WTC11 (cell line): Measurements from ENCODE around the gene GNRHR. TPM values are rescaled to one million over a fixed set of nuclear protein-coding genes. Genes with fewer than 3 reads are reported as not detected.

Source experiments
- ATAC-seq: fragments of 200-7000 bp; cut with Tn5 transposase; 2 replicates; pipeline ENCODE4 v1.10.0; 2021; ENCODE audit warnings: mild to moderate bottlenecking, moderate library complexity
- CTCF ChIA-PET: fragments of 300-600 bp; sonication (Branson Sonifier 250); formaldehyde crosslinking; loops from one replicate; lab custom pipeline; 2021; ENCODE audit warnings: antibody characterized with exemption; lab: Charles Lee
- POLR2A ChIA-PET: fragments of 350-600 bp; sonication (Branson Sonifier 250); formaldehyde crosslinking; loops from one replicate; lab custom pipeline; 2021; ENCODE audit warnings: antibody characterized with exemption; lab: Charles Lee
- DNase-seq: peaks from one replicate; pipeline ENCODE4 v3.0.0; 2021; ENCODE audit warnings: low spot score
- H3K27ac Mint-ChIP-seq: 2 replicates; pipeline ENCODE4 v1.8.0; 2021; ENCODE audit warnings: mixed read lengths
- H3K27me3 Mint-ChIP-seq: 2 replicates; pipeline ENCODE4 v1.8.0; 2021; ENCODE audit warnings: low read depth, mild to moderate bottlenecking, moderate library complexity, mixed read lengths
- H3K36me3 Mint-ChIP-seq: 2 replicates; pipeline ENCODE4 v1.8.0; 2021; ENCODE audit warnings: mixed read lengths
- H3K4me1 Mint-ChIP-seq: 2 replicates; pipeline ENCODE4 v1.8.0; 2022; ENCODE audit warnings: mixed read lengths
- H3K4me3 Mint-ChIP-seq: 2 replicates; pipeline ENCODE4 v1.8.0; 2021; ENCODE audit warnings: mild to moderate bottlenecking, moderate library complexity, mixed read lengths
- H3K9me3 Mint-ChIP-seq: 2 replicates; pipeline ENCODE4 v1.8.0; 2021; ENCODE audit warnings: mixed read lengths
- ATF1 ChIP-seq: sonication (generic); formaldehyde crosslinking; IDR thresholded peaks from 2 replicates; pipeline ENCODE4 v1.8.1; 2023; ENCODE audit warnings: mild to moderate bottlenecking, moderate library complexity, missing genetic modification reagents
- CREM ChIP-seq: sonication (generic); formaldehyde crosslinking; IDR thresholded peaks from 2 replicates; pipeline ENCODE4 v1.8.1; 2022; ENCODE audit warnings: mild to moderate bottlenecking, missing genetic modification reagents, moderate library complexity
- EMX1 ChIP-seq: fragments of 250-450 bp; sonication (Bioruptor Pico); IDR thresholded peaks from 2 replicates; pipeline ENCODE4 v1.8.0; 2021; ENCODE audit warnings: mild to moderate bottlenecking
- GRHL2 ChIP-seq: fragments of 250-450 bp; sonication (Bioruptor Pico); IDR thresholded peaks from 2 replicates; pipeline ENCODE4 v1.8.0; 2022; ENCODE audit warnings: mild to moderate bottlenecking, moderate library complexity; ENCODE audit not compliant: insufficient replicate concordance, severe bottlenecking
- GTF2I ChIP-seq: fragments of 250-450 bp; sonication (Bioruptor Pico); conservative IDR thresholded peaks from 2 replicates; pipeline ENCODE4 v1.4.0; 2021; ENCODE audit warnings: mild to moderate bottlenecking
- HMGA2 ChIP-seq: fragments of 250-450 bp; sonication (Bioruptor Pico); IDR thresholded peaks from 2 replicates; pipeline ENCODE4 v1.4.0; 2021; ENCODE audit warnings: mild to moderate bottlenecking, moderate library complexity
- MXD4 ChIP-seq: fragments of 250-450 bp; sonication (Bioruptor Pico); IDR thresholded peaks from 2 replicates; pipeline ENCODE4 v1.8.0; 2021; ENCODE audit warnings: mild to moderate bottlenecking, moderate library complexity, borderline replicate concordance
- MYBL2 ChIP-seq: sonication (generic); formaldehyde crosslinking; IDR thresholded peaks from 2 replicates; pipeline ENCODE4 v1.8.1; 2023; ENCODE audit warnings: mild to moderate bottlenecking, moderate library complexity, missing genetic modification reagents
- NFE2L1 ChIP-seq: sonication (generic); formaldehyde crosslinking; IDR thresholded peaks from 2 replicates; pipeline ENCODE4 v1.8.1; 2023; ENCODE audit warnings: missing genetic modification reagents
- NR3C1 ChIP-seq: sonication (generic); formaldehyde crosslinking; conservative IDR thresholded peaks from 2 replicates; pipeline ENCODE4 v1.8.1; 2023; ENCODE audit warnings: low read depth, mild to moderate bottlenecking, missing genetic modification reagents
- PRRX2 ChIP-seq: fragments of 250-450 bp; sonication (Bioruptor Pico); IDR thresholded peaks from 2 replicates; pipeline ENCODE4 v1.8.0; 2021; ENCODE audit warnings: mild to moderate bottlenecking
- RELA ChIP-seq: sonication (generic); formaldehyde crosslinking; IDR thresholded peaks from 2 replicates; pipeline ENCODE4 v1.8.1; 2022; ENCODE audit warnings: missing genetic modification reagents, mild to moderate bottlenecking, borderline replicate concordance
- ZNF671 ChIP-seq: fragments of 250-450 bp; sonication (Bioruptor Pico); IDR thresholded peaks from 2 replicates; pipeline ENCODE4 v1.8.0; 2021; ENCODE audit warnings: mild to moderate bottlenecking
- total RNA-seq: library from RNA; stranded (reverse); gene quantifications from 3 replicates; pipeline ENCODE4 v1.2.3, GENCODE V29; 2021
- TF ChIP-seq, protein P1 (sequence below): sonication (generic); formaldehyde crosslinking; IDR thresholded peaks from 2 replicates; pipeline ENCODE4 v1.8.0; 2022; ENCODE audit warnings: mild to moderate bottlenecking, missing genetic modification reagents
- TF ChIP-seq, protein P2 (sequence below): fragments of 250-450 bp; sonication (Bioruptor Pico); conservative IDR thresholded peaks from 2 replicates; pipeline ENCODE4 v1.9.0; 2021; ENCODE audit warnings: mild to moderate bottlenecking
- TF ChIP-seq, protein P3 (sequence below): sonication (generic); formaldehyde crosslinking; IDR thresholded peaks from 2 replicates; pipeline ENCODE4 v1.8.1; 2022; ENCODE audit warnings: low read depth, missing genetic modification reagents, borderline replicate concordance
- TF ChIP-seq, protein P4 (sequence below): fragments of 250-450 bp; sonication (Bioruptor Pico); IDR thresholded peaks from 2 replicates; pipeline ENCODE4 v1.9.0; 2021; ENCODE audit warnings: moderate library complexity, mild to moderate bottlenecking, inconsistent platforms, borderline replicate concordance

The GNRHR gene
- total RNA-seq, 1 experiment from 2014 or later, result not detected

DNA sequence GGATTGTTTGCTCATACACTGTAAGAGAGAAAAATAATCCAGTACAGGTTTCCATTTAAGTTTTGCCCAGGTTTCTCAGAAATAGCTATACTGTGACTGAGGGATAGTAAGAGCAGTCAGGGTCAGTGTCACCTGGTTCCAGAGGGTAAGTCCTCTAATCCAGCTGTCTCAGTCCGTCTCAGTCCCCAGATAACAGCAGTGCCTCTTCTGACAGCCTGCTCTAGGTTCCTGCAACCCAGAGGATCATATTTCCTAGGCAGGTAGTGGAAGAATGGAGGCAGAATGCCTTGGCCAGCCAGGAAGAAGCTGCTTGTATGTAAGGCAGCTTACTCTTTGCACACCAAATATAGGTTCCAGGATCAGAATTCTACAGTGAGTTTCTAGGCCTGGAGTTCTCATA lies 22.6 kb upstream of the GNRHR start (continued):
- no peak for TF ChIP-seq EMX1
- TF ChIP-seq NR3C1, result no peak
- TF ChIP-seq PRRX2 (CRISPR knock-in tag), result no peak

DNA sequence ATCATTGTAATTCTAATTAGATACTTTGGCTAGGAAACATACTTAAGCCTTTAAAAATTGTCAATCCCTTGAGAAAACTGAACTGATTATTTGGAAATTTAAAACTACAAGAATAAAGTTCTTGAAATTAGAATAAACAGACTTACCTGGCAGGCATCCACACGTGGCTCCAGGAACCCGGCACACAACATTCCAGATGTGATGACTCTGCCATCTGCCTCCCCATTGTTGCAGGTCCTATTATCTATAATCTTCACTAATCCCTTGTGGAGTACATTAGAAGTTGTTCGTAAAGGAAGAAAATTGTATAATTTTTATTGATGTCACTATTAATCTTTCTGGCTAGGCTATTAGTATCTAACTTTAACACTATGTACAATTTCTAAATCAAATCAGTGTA lies 16.2 kb upstream of the GNRHR start:
- no peak for DNase-seq

DNA sequence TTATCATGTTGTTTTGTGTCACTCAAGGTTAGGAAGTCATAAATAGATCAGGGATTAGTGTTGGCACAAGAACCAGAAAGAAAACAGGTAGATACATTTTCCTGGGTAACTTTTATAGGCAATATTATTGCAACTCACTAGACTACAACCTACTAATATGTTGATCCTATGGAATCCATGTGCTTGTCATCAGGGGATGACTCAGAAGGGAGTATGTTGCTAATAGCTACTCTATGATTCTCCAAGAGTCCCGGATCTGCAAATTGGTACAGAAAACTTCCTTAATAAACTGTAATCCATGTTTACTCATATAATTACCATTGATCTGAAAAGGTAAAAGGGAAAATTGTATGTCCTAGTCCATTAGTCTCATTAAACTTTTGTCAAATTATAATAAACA lies 11.7 kb upstream of the GNRHR start:
- Mint-ChIP-seq H3K27me3 (no peaks in the 10 kb centered on the region), H3K4me3 (no peak overlapping the region), H3K36me3 (no peaks in the 10 kb centered on the region), H3K9me3 (no peaks in the 10 kb centered on the region), H3K4me1 (peaks cover 6% of the 10 kb centered on the region), H3K27ac (no peak overlapping the region)
- no peak for ATAC-seq
- ChIA-PET CTCF (interaction anchor here (1.3 to 2.2 kb wide), 2 partner anchors 19 kb away, joined by 6 to 8 read pairs; no protein-coding TSS in a partner anchor), POLR2A (interaction anchor here (0.6 kb wide), 1 partner anchor 34 kb away, joined by 6 read pairs; no protein-coding TSS in a partner anchor)
- DNase-seq, result no peak
- no peak for TF ChIP-seq GTF2I (CRISPR knock-in tag)
- no peak for TF ChIP-seq RELA
- TF ChIP-seq, protein P1, sequence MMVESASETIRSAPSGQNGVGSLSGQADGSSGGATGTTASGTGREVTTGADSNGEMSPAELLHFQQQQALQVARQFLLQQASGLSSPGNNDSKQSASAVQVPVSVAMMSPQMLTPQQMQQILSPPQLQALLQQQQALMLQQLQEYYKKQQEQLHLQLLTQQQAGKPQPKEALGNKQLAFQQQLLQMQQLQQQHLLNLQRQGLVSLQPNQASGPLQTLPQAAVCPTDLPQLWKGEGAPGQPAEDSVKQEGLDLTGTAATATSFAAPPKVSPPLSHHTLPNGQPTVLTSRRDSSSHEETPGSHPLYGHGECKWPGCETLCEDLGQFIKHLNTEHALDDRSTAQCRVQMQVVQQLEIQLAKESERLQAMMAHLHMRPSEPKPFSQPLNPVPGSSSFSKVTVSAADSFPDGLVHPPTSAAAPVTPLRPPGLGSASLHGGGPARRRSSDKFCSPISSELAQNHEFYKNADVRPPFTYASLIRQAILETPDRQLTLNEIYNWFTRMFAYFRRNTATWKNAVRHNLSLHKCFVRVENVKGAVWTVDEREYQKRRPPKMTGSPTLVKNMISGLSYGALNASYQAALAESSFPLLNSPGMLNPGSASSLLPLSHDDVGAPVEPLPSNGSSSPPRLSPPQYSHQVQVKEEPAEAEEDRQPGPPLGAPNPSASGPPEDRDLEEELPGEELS, result no peak
- no peak for TF ChIP-seq CREM (CRISPR knock-in tag)

More for the DNA sequence above, 16.2 kb upstream of the GNRHR start:
- H3K36me3 Mint-ChIP-seq, result no peaks in the 10 kb centered on the region
- POLR2A ChIA-PET, result no interaction called here
- no peak overlapping the region for H3K27ac Mint-ChIP-seq
- H3K4me1 Mint-ChIP-seq, result peaks cover 6% of the 10 kb centered on the region
- no peak overlapping the region for H3K4me3 Mint-ChIP-seq
- peak; percentile 52 for ATAC-seq
- TF ChIP-seq MXD4 (no peak), EMX1 (no peak), ATF1 (CRISPR knock-in tag) (no peak), NFE2L1 (CRISPR knock-in tag) (no peak), MYBL2 (CRISPR knock-in tag) (no peak), HMGA2 (CRISPR knock-in tag) (no peak), ZNF671 (CRISPR knock-in tag) (no peak), GRHL2 (no peak)
- TF ChIP-seq, protein P2, sequence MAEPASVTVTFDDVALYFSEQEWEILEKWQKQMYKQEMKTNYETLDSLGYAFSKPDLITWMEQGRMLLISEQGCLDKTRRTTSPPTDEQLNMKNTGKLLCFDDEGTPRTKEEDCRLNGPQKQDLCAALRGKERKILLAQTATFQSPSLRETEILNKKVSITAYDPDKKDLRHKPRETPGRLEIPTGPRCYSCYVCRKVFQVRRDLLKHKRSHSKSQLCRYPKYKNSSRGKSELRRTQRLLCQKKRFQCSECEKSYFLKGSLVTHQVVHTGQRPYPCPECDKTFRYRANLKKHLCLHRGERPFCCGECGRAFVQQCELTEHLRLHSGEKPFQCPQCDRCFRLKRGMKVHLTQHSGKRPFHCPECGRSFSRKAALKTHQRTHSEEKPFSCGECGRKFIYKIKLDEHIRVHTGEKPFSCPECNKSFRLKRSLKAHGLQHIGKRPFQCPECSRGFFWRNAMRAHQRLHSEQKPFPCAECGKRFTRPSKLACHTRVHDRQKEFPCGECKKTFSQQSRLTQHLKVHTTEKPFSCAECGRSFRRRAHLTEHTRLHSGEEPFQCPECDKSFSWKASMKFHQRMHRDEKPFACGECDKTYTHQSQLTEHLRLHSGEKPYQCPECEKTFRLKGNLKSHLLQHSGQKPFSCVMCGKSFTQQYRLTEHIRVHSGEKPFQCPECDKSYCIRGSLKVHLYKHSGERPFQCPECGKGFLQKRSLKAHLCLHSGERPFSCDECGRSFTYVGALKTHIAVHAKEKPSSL, result no peak
- TF ChIP-seq, protein P3, sequence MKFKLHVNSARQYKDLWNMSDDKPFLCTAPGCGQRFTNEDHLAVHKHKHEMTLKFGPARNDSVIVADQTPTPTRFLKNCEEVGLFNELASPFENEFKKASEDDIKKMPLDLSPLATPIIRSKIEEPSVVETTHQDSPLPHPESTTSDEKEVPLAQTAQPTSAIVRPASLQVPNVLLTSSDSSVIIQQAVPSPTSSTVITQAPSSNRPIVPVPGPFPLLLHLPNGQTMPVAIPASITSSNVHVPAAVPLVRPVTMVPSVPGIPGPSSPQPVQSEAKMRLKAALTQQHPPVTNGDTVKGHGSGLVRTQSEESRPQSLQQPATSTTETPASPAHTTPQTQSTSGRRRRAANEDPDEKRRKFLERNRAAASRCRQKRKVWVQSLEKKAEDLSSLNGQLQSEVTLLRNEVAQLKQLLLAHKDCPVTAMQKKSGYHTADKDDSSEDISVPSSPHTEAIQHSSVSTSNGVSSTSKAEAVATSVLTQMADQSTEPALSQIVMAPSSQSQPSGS, result no peak
- TF ChIP-seq, protein P4, sequence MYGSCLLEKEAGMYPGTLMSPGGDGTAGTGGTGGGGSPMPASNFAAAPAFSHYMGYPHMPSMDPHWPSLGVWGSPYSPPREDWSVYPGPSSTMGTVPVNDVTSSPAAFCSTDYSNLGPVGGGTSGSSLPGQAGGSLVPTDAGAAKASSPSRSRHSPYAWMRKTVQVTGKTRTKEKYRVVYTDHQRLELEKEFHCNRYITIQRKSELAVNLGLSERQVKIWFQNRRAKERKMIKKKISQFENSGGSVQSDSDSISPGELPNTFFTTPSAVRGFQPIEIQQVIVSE (CRISPR knock-in tag), result no peak
- TF ChIP-seq, all 79 proteins: peak for 0
- CTCF ChIA-PET, result interaction anchor here (2.5 kb wide), 1 partner anchor 24 kb away, joined by 12 read pairs; no protein-coding TSS in a partner anchor
- no peaks in the 10 kb centered on the region for H3K9me3 Mint-ChIP-seq
- H3K27me3 Mint-ChIP-seq, result no peaks in the 10 kb centered on the region
